CD4-positive, alpha-beta T cell treated with Interferon gamma for 1 hour (primary cell): ENCODE measurements around the gene METTL6.
A peak's percentile ranks its signal among the peaks of the same experiment; 100 is the strongest.
"Not testable (repeated sequence)": the region's sequence is repeated elsewhere in the genome, so short reads cannot be mapped to it uniquely, and the experiment has no call there.

Source experiments
- DNase-seq: peaks from one replicate; pipeline ENCODE4 v3.0.0-alpha.2; 2020

The METTL6 gene

GRCh38 chr3:15450438-15451215 lies 23.3 kb upstream of the METTL6 start:
- no peak for DNase-seq

GRCh38 chr3:15449489-15450224 lies 22.3 kb upstream of the METTL6 start:
- DNase-seq, result no peak

GRCh38 chr3:15443826-15444524 lies 16.6 kb upstream of the METTL6 start:
- no peak for DNase-seq

GRCh38 chr3:15440891-15441290 lies 13.5 kb upstream of the METTL6 start:
- DNase-seq, result peak; percentile 39

- no peak for DNase-seq
Measured at GRCh38 chr3:15439476-15439875, 12.1 kb upstream of the METTL6 start.

- peak; percentile 20 for DNase-seq
Measured at GRCh38 chr3:15438983-15439382, 11.6 kb upstream of the METTL6 start.

GRCh38 chr3:15436246-15436645 lies 8.9 kb upstream of the METTL6 start:
- DNase-seq, result no peak

- DNase-seq, result no peak
Measured at GRCh38 chr3:15434756-15435155, 7.4 kb upstream of the METTL6 start.

- DNase-seq, result no peak
Measured at GRCh38 chr3:15433531-15433930, 6.2 kb upstream of the METTL6 start.

- no peak for DNase-seq
Measured at GRCh38 chr3:15431256-15431837, 4.0 kb upstream of the METTL6 start.

- no peak for DNase-seq
Measured at GRCh38 chr3:15430624-15431023, 3.3 kb upstream of the METTL6 start.

GRCh38 chr3:15429080-15429479 lies 1.7 kb upstream of the METTL6 start:
- no peak for DNase-seq

GRCh38 chr3:15428539-15428938 lies 1.2 kb upstream of the METTL6 start:
- peak; percentile 56 for DNase-seq

- DNase-seq, result no peak
Measured at GRCh38 chr3:15427981-15428380, 637 bp upstream of the METTL6 start.

GRCh38 chr3:15426579-15427118 lies 695 bp downstream of the METTL6 start:
- no peak for DNase-seq

GRCh38 chr3:15420871-15421270 lies 6.5 kb downstream of the METTL6 start:
- no peak for DNase-seq

- DNase-seq, result not testable (repeated sequence)
Measured at GRCh38 chr3:15410966-15411365, 16.4 kb downstream of the METTL6 start.

GRCh38 chr3:15409774-15410173 lies 17.6 kb downstream of the METTL6 start:
- no peak for DNase-seq

GRCh38 chr3:15409239-15409638 lies 18.1 kb downstream of the METTL6 start:
- DNase-seq, result no peak

- peak; percentile 10 for DNase-seq
Measured at GRCh38 chr3:15405448-15406050, 21.8 kb downstream of the METTL6 start.

GRCh38 chr3:15404767-15405166 lies 22.6 kb downstream of the METTL6 start:
- no peak for DNase-seq

GRCh38 chr3:15403965-15404364 lies 23.4 kb downstream of the METTL6 start:
- no peak for DNase-seq

- DNase-seq, result no peak
Measured at GRCh38 chr3:15403495-15403894, 23.8 kb downstream of the METTL6 start.
